Mesenteric fat pad (tissue), 1 donor: Measurements from ENCODE around the gene RER1. TPM values are rescaled to one million over a fixed set of nuclear protein-coding genes. Genes with fewer than 3 reads are reported as not detected.
"Not testable (repeated sequence)": the region's sequence is repeated elsewhere in the genome, so short reads cannot be mapped to it uniquely, and the experiment has no call there.

Experiments
- DNase-seq: peaks from one replicate; pipeline ENCODE4 v3.0.0-alpha.2; 2020; ENCODE audit warnings: low spot score
- total RNA-seq: library from RNA; stranded (reverse); fragmentation: NEBNext Ultra II Directional; extraction: Animal tissue kit (Norgen Biotek cat#: 25700); gene quantifications from one replicate; pipeline ENCODE4 v1.2.1, GENCODE V29; 2021
- donor health status: DM: yes; HTN: yes; CAD: no.

The RER1 gene
- total RNA-seq, 1 donor from 2014 or later, result 157 TPM

- DNase-seq, result no peak
Measured at GRCh38 chr1:2422523-2422922, 30.9 kb downstream of the RER1 start.

GRCh38 chr1:2425892-2426291 is 34.3 kb downstream of the RER1 start:
- DNase-seq, result no peak

- no peak for DNase-seq
Measured at GRCh38 chr1:2426540-2426939, 34.9 kb downstream of the RER1 start.

GRCh38 chr1:2427051-2427450 is 35.4 kb downstream of the RER1 start:
- no peak for DNase-seq

- DNase-seq, result no peak
Measured at GRCh38 chr1:2427976-2428375, 36.3 kb downstream of the RER1 start.

GRCh38 chr1:2428490-2428889 is 36.8 kb downstream of the RER1 start:
- DNase-seq, result no peak

- DNase-seq, result no peak
Measured at GRCh38 chr1:2429780-2430591, 38.3 kb downstream of the RER1 start.

GRCh38 chr1:2430592-2430973 is 38.9 kb downstream of the RER1 start:
- no peak for DNase-seq

- DNase-seq, result no peak
Measured at GRCh38 chr1:2431103-2431502, 39.5 kb downstream of the RER1 start.

GRCh38 chr1:2431518-2431917 is 39.9 kb downstream of the RER1 start:
- DNase-seq, result no peak

GRCh38 chr1:2432441-2432844 is 40.8 kb downstream of the RER1 start:
- DNase-seq, result no peak

GRCh38 chr1:2433196-2433595 is 41.6 kb downstream of the RER1 start:
- DNase-seq, result no peak

- DNase-seq, result no peak
Measured at GRCh38 chr1:2433936-2434655, 42.5 kb downstream of the RER1 start.

- DNase-seq, result no peak
Measured at GRCh38 chr1:2435091-2435490, 43.5 kb downstream of the RER1 start.

- no peak for DNase-seq
Measured at GRCh38 chr1:2435746-2436355, 44.2 kb downstream of the RER1 start.

- no peak for DNase-seq
Measured at GRCh38 chr1:2436876-2437275, 45.2 kb downstream of the RER1 start.

GRCh38 chr1:2437617-2438016 is 46.0 kb downstream of the RER1 start:
- DNase-seq, result no peak

GRCh38 chr1:2438038-2438437 is 46.4 kb downstream of the RER1 start:
- DNase-seq, result no peak

GRCh38 chr1:2438641-2439040 is 47.0 kb downstream of the RER1 start:
- DNase-seq, result no peak

GRCh38 chr1:2439369-2439768 is 47.7 kb downstream of the RER1 start:
- no peak for DNase-seq

GRCh38 chr1:2440346-2440745 is 48.7 kb downstream of the RER1 start:
- DNase-seq, result not testable (repeated sequence)

GRCh38 chr1:2441746-2442145 is 50.1 kb downstream of the RER1 start:
- no peak for DNase-seq
